Prostate gland (tissue), 2 donors: ENCODE measurements around the gene LPP. TPM values are rescaled to one million over a fixed set of nuclear protein-coding genes. Genes with fewer than 3 reads are reported as not detected.

Experiments used
- DNase-seq: peaks from one replicate; pipeline ENCODE4 v3.0.0-alpha.2; 2019; ENCODE audit warnings: low spot score
- H3K27ac ChIP-seq, 2 donors: fragments of 200-600 bp; sonication (generic); 2 replicates each; pipeline ENCODE4 v1.5.1; 2017 to 2019
- H3K27me3 ChIP-seq: fragments of 200-600 bp; sonication (generic); replicated peaks from 2 replicates; pipeline ENCODE4 v1.5.1; 2019; ENCODE audit not compliant: insufficient read depth
- H3K36me3 ChIP-seq, 2 donors: fragments of 200-600 bp; sonication (generic); 1 replicate in 1 of 2; 2 replicates in 1 of 2; pipeline versions ENCODE4 v1.5.1 to v1.8.1; 2017 to 2019
- H3K4me1 ChIP-seq: fragments of 200-600 bp; sonication (generic); replicated peaks from 2 replicates; pipeline ENCODE4 v1.5.1; 2019
- H3K4me3 ChIP-seq, 2 donors: fragments of 200-600 bp; sonication (generic); 2 replicates each; pipeline ENCODE4 v1.5.1; 2017 to 2019
- H3K9me3 ChIP-seq: fragments of 200-600 bp; sonication (generic); 2 replicates; pipeline ENCODE4 v1.5.1; 2017
- CTCF ChIP-seq, 4 experiments: fragments of 200-600 bp in 2 of 4; fragments of 450-650 bp in 2 of 4; sonication (generic) in 2 of 4; IDR thresholded peaks; 1 replicate in 3 of 4; 2 replicates in 1 of 4; pipeline ENCODE4 v1.5.1; 2016 to 2019; ENCODE audit warnings: antibody characterized with exemption in 4 of 4, mild to moderate bottlenecking in 2 of 4, moderate library complexity in 2 of 4
- POLR2A ChIP-seq: fragments of 450-650 bp; IDR thresholded peaks from one replicate; pipeline ENCODE4 v1.6.1; 2016; ENCODE audit warnings: antibody characterized with exemption, mild to moderate bottlenecking
- POLR2AphosphoS5 ChIP-seq: sonication (generic); formaldehyde crosslinking; IDR thresholded peaks from one replicate; pipeline ENCODE4 v1.6.1; 2017; ENCODE audit warnings: antibody characterized with exemption
- WGBS: methylation state at CpG from one replicate; pipeline ENCODE4 v1.1.5; 2018; 5-methylcytosine and 5-hydroxymethylcytosine counted together
- intact Hi-C: fragments of 100-400 bp; cut with DNase I; formaldehyde crosslinking; loops from one replicate; pipeline ENCODE4 v1.14.2; 2022
- total RNA-seq, 2 donors: library from RNA; depleted of rRNA; stranded (reverse); fragments of >200 nt; gene quantifications; one replicate each; pipeline ENCODE4 v1.1.0, GENCODE V29; 2016

LPP gene
- total RNA-seq, 2 donors from 2014 or later = 219 to 248 TPM

GRCh38 chr3:188567478-188568195 is 413.7 kb downstream of the LPP start:
- Histone ChIP-seq H3K27me3 (no peaks in the 10 kb centered on the region), H3K27ac (no peak overlapping the region), H3K4me3 (no peak overlapping the region), H3K9me3 (no peaks in the 10 kb centered on the region), H3K36me3 (no peaks in the 10 kb centered on the region), H3K4me1 (no peaks in the 10 kb centered on the region)
- intact Hi-C loops = no loop called here
- no peak for DNase-seq
- TF ChIP-seq POLR2A (no peak), POLR2AphosphoS5 (no peak), CTCF (IDR thresholded peaks at IDR 0.05) (no peak)
- WGBS = 88% methylated on average over 3 of the region's 3 CpGs

GRCh38 chr3:188568736-188569135 is 414.8 kb downstream of the LPP start:
- no peak overlapping the region for H3K4me3 ChIP-seq
- no peak for DNase-seq
- no peaks in the 10 kb centered on the region for H3K9me3 ChIP-seq
- TF ChIP-seq CTCF (IDR thresholded peaks at IDR 0.05) (no peak), POLR2A (no peak), POLR2AphosphoS5 (no peak)
- no peak overlapping the region for H3K27ac ChIP-seq
- H3K4me1 ChIP-seq = no peaks in the 10 kb centered on the region
- no peaks in the 10 kb centered on the region for H3K27me3 ChIP-seq
- intact Hi-C loops = no loop called here
- WGBS = 90% methylated on average over 3 of the region's 3 CpGs
- H3K36me3 ChIP-seq = no peaks in the 10 kb centered on the region

GRCh38 chr3:188571531-188572095 is 417.7 kb downstream of the LPP start:
- DNase-seq = no peak
- TF ChIP-seq POLR2A = no peak
- peak; percentile 19 for TF ChIP-seq POLR2AphosphoS5
- Histone ChIP-seq H3K36me3 (no peaks in the 10 kb centered on the region), H3K27me3 (no peaks in the 10 kb centered on the region), H3K27ac (no peak overlapping the region), H3K4me1 (no peaks in the 10 kb centered on the region), H3K9me3 (no peaks in the 10 kb centered on the region), H3K4me3 (no peak overlapping the region)
- WGBS = 80% methylated on average over 7 of the region's 7 CpGs
- intact Hi-C loops = no loop called here

- WGBS = 88% methylated on average over 8 of the region's 8 CpGs
- Histone ChIP-seq H3K4me1 (no peaks in the 10 kb centered on the region), H3K27me3 (no peaks in the 10 kb centered on the region), H3K27ac (no peak overlapping the region), H3K4me3 (no peak overlapping the region), H3K36me3 (no peaks in the 10 kb centered on the region), H3K9me3 (no peaks in the 10 kb centered on the region)
- TF ChIP-seq CTCF (IDR thresholded peaks at IDR 0.05) (no peak), POLR2A (no peak), POLR2AphosphoS5 (no peak)
- DNase-seq = no peak
- intact Hi-C loops = no loop called here
Measured at GRCh38 chr3:188573291-188573940, 419.5 kb downstream of the LPP start.

- Histone ChIP-seq H3K9me3 (no peaks in the 10 kb centered on the region), H3K36me3 (no peaks in the 10 kb centered on the region), H3K4me1 (no peaks in the 10 kb centered on the region), H3K27me3 (no peaks in the 10 kb centered on the region), H3K4me3 (no peak overlapping the region), H3K27ac (no peak overlapping the region)
- intact Hi-C loops = no loop called here
- TF ChIP-seq POLR2A (no peak), CTCF (IDR thresholded peaks at IDR 0.05) (no peak), POLR2AphosphoS5 (no peak)
- DNase-seq = no peak
- 76% methylated on average over 3 of the region's 3 CpGs for WGBS
Measured at GRCh38 chr3:188573956-188574355, 420.0 kb downstream of the LPP start.
